Choroid plexus epithelial cell (primary cell): ENCODE data around the gene CNGA3.
A peak's percentile ranks its signal among the peaks of the same experiment; 100 is the strongest.

Experiments
- DNase-seq: peaks from one replicate; pipeline ENCODE4 v3.0.0-alpha.2; 2010; ENCODE audit warnings: low read depth
- H3K4me3 ChIP-seq: 2 replicates; pipeline ENCODE4 v1.5.1; 2011; ENCODE audit warnings: low read depth, mild to moderate bottlenecking, control low read depth, low read length, moderate library complexity
- TF ChIP-seq, protein P1 (sequence below): conservative IDR thresholded peaks from 2 replicates; pipeline ENCODE4 v1.5.1; 2011; ENCODE audit warnings: low read depth, mild to moderate bottlenecking, control low read depth, inconsistent platforms, low read length, moderate library complexity

Gene CNGA3

GRCh38 chr2:98329549-98329948 lies 16.7 kb upstream of the CNGA3 start:
- TF ChIP-seq, protein P1, sequence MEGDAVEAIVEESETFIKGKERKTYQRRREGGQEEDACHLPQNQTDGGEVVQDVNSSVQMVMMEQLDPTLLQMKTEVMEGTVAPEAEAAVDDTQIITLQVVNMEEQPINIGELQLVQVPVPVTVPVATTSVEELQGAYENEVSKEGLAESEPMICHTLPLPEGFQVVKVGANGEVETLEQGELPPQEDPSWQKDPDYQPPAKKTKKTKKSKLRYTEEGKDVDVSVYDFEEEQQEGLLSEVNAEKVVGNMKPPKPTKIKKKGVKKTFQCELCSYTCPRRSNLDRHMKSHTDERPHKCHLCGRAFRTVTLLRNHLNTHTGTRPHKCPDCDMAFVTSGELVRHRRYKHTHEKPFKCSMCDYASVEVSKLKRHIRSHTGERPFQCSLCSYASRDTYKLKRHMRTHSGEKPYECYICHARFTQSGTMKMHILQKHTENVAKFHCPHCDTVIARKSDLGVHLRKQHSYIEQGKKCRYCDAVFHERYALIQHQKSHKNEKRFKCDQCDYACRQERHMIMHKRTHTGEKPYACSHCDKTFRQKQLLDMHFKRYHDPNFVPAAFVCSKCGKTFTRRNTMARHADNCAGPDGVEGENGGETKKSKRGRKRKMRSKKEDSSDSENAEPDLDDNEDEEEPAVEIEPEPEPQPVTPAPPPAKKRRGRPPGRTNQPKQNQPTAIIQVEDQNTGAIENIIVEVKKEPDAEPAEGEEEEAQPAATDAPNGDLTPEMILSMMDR, result no peak
- DNase-seq, result no peak
- no peak overlapping the region for H3K4me3 ChIP-seq

- TF ChIP-seq, protein P1, result no peak
- H3K4me3 ChIP-seq, result no peak overlapping the region
- DNase-seq, result no peak
Measured at GRCh38 chr2:98332989-98333388, 13.3 kb upstream of the CNGA3 start.

- H3K4me3 ChIP-seq, result no peak overlapping the region
- peak; percentile 2 for DNase-seq
- TF ChIP-seq, protein P1, result no peak
Measured at GRCh38 chr2:98333922-98334321, 12.3 kb upstream of the CNGA3 start.

- H3K4me3 ChIP-seq, result no peak overlapping the region
- TF ChIP-seq, protein P1, result no peak
- DNase-seq, result peak; percentile 66
Measured at GRCh38 chr2:98334439-98335078, 11.7 kb upstream of the CNGA3 start.

- no peak overlapping the region for H3K4me3 ChIP-seq
- TF ChIP-seq, protein P1, result no peak
- DNase-seq, result no peak
Measured at GRCh38 chr2:98335271-98335670, 11.0 kb upstream of the CNGA3 start.

- DNase-seq, result no peak
- H3K4me3 ChIP-seq, result no peak overlapping the region
- TF ChIP-seq, protein P1, result no peak
Measured at GRCh38 chr2:98341241-98341640, 5.0 kb upstream of the CNGA3 start.

DNA sequence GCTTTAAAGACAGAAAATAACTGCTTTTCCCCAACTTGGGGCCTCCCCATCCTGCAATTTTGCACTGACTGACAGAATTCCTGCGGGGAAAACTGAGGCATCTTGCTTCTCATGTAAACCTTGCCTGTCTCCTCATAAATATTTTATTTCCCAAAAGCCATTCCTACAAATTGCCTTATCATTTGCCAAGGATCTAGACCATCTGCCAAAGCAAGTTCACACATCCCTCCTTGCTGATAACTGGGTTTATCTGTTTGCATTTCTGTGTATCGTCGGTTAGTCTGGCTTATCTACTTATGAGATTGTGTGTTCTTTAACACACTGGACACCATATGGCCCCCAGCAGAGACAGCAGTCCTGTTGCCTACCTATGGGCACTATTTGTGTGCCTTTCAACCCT lies 3.0 kb upstream of the CNGA3 start:
- TF ChIP-seq, protein P1, result no peak
- H3K4me3 ChIP-seq, result no peak overlapping the region
- no peak for DNase-seq
